ENCODE results near the gene PALD1.

The PALD1 gene

GRCh38 chr10:70466951-70467350, 11.6 kb upstream of the PALD1 start:
- no peaks in the 10 kb centered on the region for H3K79me2 ChIP-seq (ENCODE audit: control insufficient read depth, low read length)
- no peaks in the 10 kb centered on the region for H3K9me2 ChIP-seq (replicated peaks; ENCODE audit: control insufficient read depth, low read length)
- peaks cover 17% of the 10 kb centered on the region for H3K4me1 ChIP-seq (ENCODE audit: control insufficient read depth, low read length)
- H3K27ac ChIP-seq (ENCODE audit: low read depth, low read length) = no peak overlapping the region
- H3K36me3 ChIP-seq (ENCODE audit: control insufficient read depth, low read length) = no peaks in the 10 kb centered on the region
- H3F3A ChIP-seq (ENCODE audit: control insufficient read depth, insufficient read depth) = 0 out of 2 replicates have a peak, but pooled peaks cover 2% of the 10 kb centered on the region
- H3K9me3 ChIP-seq (ENCODE audit: control insufficient read depth, insufficient read depth, low read length) = no peaks in the 10 kb centered on the region
- H3K27me3 ChIP-seq (ENCODE audit: control insufficient read depth, low read length) = 0 out of 2 replicates have a peak, but pooled peaks cover 5% of the 10 kb centered on the region
- no peak overlapping the region for H3K4me3 ChIP-seq (ENCODE audit: low read length)
- H3K4me2 ChIP-seq (ENCODE audit: low read length) = no peak overlapping the region
- TF ChIP-seq EZH2phosphoT487 (IDR thresholded peaks at IDR 0.05; ENCODE audit: borderline replicate concordance, low read length) = no peak
- TF ChIP-seq, protein P1, sequence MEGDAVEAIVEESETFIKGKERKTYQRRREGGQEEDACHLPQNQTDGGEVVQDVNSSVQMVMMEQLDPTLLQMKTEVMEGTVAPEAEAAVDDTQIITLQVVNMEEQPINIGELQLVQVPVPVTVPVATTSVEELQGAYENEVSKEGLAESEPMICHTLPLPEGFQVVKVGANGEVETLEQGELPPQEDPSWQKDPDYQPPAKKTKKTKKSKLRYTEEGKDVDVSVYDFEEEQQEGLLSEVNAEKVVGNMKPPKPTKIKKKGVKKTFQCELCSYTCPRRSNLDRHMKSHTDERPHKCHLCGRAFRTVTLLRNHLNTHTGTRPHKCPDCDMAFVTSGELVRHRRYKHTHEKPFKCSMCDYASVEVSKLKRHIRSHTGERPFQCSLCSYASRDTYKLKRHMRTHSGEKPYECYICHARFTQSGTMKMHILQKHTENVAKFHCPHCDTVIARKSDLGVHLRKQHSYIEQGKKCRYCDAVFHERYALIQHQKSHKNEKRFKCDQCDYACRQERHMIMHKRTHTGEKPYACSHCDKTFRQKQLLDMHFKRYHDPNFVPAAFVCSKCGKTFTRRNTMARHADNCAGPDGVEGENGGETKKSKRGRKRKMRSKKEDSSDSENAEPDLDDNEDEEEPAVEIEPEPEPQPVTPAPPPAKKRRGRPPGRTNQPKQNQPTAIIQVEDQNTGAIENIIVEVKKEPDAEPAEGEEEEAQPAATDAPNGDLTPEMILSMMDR (IDR thresholded peaks at IDR 0.05; ENCODE audit: low read depth, low read length, poor library complexity, severe bottlenecking) = no peak
- H4K20me1 ChIP-seq (ENCODE audit: control insufficient read depth, insufficient read depth, low read depth, low read length) = no peaks in the 10 kb centered on the region

- H3K9me2 ChIP-seq (replicated peaks; ENCODE audit: control insufficient read depth, low read length) = no peaks in the 10 kb centered on the region
- peaks cover 10% of the 10 kb centered on the region for H3F3A ChIP-seq (ENCODE audit: control insufficient read depth, insufficient read depth)
- no peak overlapping the region for H3K4me3 ChIP-seq (ENCODE audit: low read length)
- peaks cover 33% of the 10 kb centered on the region for H3K4me1 ChIP-seq (ENCODE audit: control insufficient read depth, low read length)
- H4K20me1 ChIP-seq (ENCODE audit: control insufficient read depth, insufficient read depth, low read depth, low read length) = no peaks in the 10 kb centered on the region
- H3K4me2 ChIP-seq (ENCODE audit: low read length) = no peak overlapping the region
- no peaks in the 10 kb centered on the region for H3K9me3 ChIP-seq (ENCODE audit: control insufficient read depth, insufficient read depth, low read length)
- TF ChIP-seq, protein P1 (IDR thresholded peaks at IDR 0.05; ENCODE audit: low read depth, low read length, poor library complexity, severe bottlenecking) = no peak
- TF ChIP-seq EZH2phosphoT487 (IDR thresholded peaks at IDR 0.05; ENCODE audit: borderline replicate concordance, low read length) = no peak
- no peak overlapping the region for H3K27ac ChIP-seq (ENCODE audit: low read depth, low read length)
- no peaks in the 10 kb centered on the region for H3K36me3 ChIP-seq (ENCODE audit: control insufficient read depth, low read length)
- H3K27me3 ChIP-seq (ENCODE audit: control insufficient read depth, low read length) = 0 out of 2 replicates have a peak, but pooled peaks cover 2% of the 10 kb centered on the region
- H3K79me2 ChIP-seq (ENCODE audit: control insufficient read depth, low read length) = no peaks in the 10 kb centered on the region
Measured at GRCh38 chr10:70472799-70473454, 5.6 kb upstream of the PALD1 start.

GRCh38 chr10:70474780-70475179, 3.8 kb upstream of the PALD1 start:
- no peaks in the 10 kb centered on the region for H4K20me1 ChIP-seq (ENCODE audit: control insufficient read depth, insufficient read depth, low read depth, low read length)
- peaks cover 7% of the 10 kb centered on the region for H3K36me3 ChIP-seq (ENCODE audit: control insufficient read depth, low read length)
- H3K4me1 ChIP-seq (ENCODE audit: control insufficient read depth, low read length) = peaks cover 27% of the 10 kb centered on the region
- no peak overlapping the region for H3K27ac ChIP-seq (ENCODE audit: low read depth, low read length)
- H3F3A ChIP-seq (ENCODE audit: control insufficient read depth, insufficient read depth) = peaks cover 8% of the 10 kb centered on the region
- peaks cover 10% of the 10 kb centered on the region for H3K79me2 ChIP-seq (ENCODE audit: control insufficient read depth, low read length)
- H3K9me3 ChIP-seq (ENCODE audit: control insufficient read depth, insufficient read depth, low read length) = no peaks in the 10 kb centered on the region
- no peak overlapping the region for H3K4me3 ChIP-seq (ENCODE audit: low read length)
- H3K27me3 ChIP-seq (ENCODE audit: control insufficient read depth, low read length) = no peaks in the 10 kb centered on the region
- H3K4me2 ChIP-seq (ENCODE audit: low read length) = no peak overlapping the region
- TF ChIP-seq, protein P1 (IDR thresholded peaks at IDR 0.05; ENCODE audit: low read depth, low read length, poor library complexity, severe bottlenecking) = no peak
- TF ChIP-seq EZH2phosphoT487 (IDR thresholded peaks at IDR 0.05; ENCODE audit: borderline replicate concordance, low read length) = no peak
- H3K9me2 ChIP-seq (replicated peaks; ENCODE audit: control insufficient read depth, low read length) = no peaks in the 10 kb centered on the region

All from DOHH2 (cell line).